Activated naive CD4-positive, alpha-beta T cell treated with Interleukin-2 at 50 U/mL for 16 hours (primary cell): ENCODE data around the gene CATSPERZ.

Experiments used
- DNase-seq: peaks from one replicate; pipeline ENCODE4 v3.0.0-alpha.2; 2020

CATSPERZ gene

GRCh38 chr11:64342869-64343745 lies 42.9 kb downstream of the CATSPERZ start:
- no peak for DNase-seq

- no peak for DNase-seq
These were observed 43.8 kb downstream of the CATSPERZ start for GRCh38 chr11:64343767-64344559.

GRCh38 chr11:64344787-64345186 lies 44.6 kb downstream of the CATSPERZ start:
- DNase-seq: no peak

- DNase-seq: no peak
These were observed 47.2 kb downstream of the CATSPERZ start for GRCh38 chr11:64347193-64347867.

DNA sequence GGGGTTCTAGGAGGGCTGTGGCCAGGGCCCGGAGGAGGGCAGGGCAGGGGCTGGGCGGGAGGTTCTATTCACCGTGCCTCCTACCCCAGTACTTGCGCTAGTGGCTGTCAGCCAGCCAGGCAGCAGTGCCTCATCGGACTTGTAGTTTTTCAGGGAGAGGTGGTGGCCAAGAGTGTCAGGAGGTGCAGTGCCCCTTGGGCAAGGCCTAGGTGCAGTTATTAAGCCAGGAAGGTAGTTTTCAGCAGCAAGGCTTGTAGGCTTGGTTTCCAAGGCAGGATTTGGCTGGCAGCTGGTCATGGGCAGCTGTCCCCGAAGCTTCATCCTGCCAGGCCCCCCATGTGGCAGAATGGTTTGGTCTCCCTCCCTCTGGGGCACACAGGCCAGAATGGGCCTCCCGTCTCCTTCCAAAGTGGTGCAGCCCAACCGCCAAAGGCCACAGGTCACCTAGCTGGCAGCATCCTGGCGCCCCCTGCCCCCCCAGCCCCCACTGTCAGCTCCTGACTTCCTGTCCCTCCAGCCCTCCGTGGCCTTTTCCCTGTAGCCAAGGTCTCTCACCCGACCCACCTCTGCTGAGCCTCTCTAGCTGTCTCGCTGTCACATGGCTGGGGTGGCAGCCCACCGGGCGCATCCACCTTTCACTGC lies 48.3 kb downstream of the CATSPERZ start:
- no peak for DNase-seq

DNA sequence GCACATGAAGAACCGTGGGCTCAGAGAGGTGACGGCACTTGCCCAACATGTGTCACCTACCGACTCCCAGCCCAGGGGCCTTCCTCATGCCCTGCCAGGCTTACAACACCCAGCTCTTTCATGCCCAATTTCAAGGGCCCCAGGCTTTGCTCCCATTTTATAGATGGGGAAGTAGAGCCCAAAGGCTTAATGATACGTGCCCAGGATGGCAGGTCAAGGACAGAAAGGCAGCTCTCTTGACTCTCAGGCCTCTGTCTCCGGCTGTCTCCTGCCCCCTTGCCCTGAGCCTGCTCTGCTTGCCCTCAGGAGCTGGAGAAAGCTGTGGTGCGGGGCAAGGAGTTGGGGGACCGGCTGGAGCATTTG lies 48.8 kb downstream of the CATSPERZ start:
- DNase-seq: no peak

GRCh38 chr11:64349404-64349803 lies 49.2 kb downstream of the CATSPERZ start:
- DNase-seq: no peak

- no peak for DNase-seq
These were observed 51.0 kb downstream of the CATSPERZ start for GRCh38 chr11:64351136-64351631.

- no peak for DNase-seq
These were observed 52.2 kb downstream of the CATSPERZ start for GRCh38 chr11:64352099-64352994.

GRCh38 chr11:64352995-64353714 lies 53.0 kb downstream of the CATSPERZ start:
- no peak for DNase-seq

DNA sequence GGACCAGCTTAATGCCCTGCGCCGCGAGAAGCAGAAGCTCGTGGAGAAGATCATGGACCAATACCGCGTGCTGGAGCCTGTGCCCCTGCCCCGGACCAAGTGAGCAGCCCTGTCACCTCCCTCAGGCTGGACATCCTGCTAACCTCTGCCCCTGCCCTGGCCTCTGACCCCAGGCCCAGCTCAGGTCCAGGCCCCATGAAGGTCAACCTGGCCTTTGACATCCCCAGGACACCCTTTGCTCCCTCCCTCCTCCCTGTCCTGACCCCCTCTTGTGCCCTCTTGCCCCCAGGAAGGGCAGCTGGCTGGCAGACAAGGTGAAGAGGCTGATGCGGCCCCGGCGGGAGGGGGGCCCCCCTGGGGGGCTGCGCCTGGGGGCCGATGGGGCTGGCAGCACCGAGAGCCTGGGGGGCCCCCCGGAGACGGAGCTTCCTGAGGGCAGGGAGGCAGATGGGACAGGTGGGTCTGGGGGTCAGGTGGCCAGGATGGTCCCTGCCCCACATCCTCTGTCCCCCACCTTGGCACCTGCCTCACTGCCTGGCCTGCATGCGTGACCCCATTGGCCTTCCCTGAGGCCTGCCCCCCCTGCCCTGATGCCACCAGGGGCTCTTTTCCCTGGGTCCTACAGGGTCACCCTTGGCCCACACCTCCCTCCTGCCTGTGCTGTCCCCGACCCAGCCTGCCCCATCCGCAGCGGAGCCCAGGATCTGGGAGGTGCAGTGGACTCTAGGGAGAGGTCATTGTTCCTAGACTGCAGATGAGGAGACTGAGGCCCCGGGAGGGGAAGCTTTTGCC lies 53.8 kb downstream of the CATSPERZ start:
- DNase-seq: no peak
